GM12878 (cell line): ENCODE results near the gene LENEP. TPM values are rescaled to one million over a fixed set of nuclear protein-coding genes. Genes with fewer than 3 reads are reported as not detected.

Experiments used
- CHD1 ChIP-seq: IDR thresholded peaks from 2 replicates; pipeline ENCODE4 v1.6.1; 2012; ENCODE audit warnings: low read depth, low read length, improper control_type of control experiment
- DPF2 ChIP-seq: fragments of 450-650 bp; IDR thresholded peaks from 2 replicates; pipeline ENCODE4 v1.6.1; 2017; ENCODE audit warnings: mild to moderate bottlenecking
- FOXK2 ChIP-seq: fragments of 450-650 bp; IDR thresholded peaks from 2 replicates; pipeline ENCODE4 v1.6.1; 2017; ENCODE audit warnings: mild to moderate bottlenecking, moderate library complexity
- GATAD2B ChIP-seq: fragments of 450-650 bp; conservative IDR thresholded peaks from 2 replicates; pipeline ENCODE4 v1.6.1; 2017; ENCODE audit warnings: low read depth, mild to moderate bottlenecking, moderate library complexity
- KLF5 ChIP-seq: fragments of 450-650 bp; IDR thresholded peaks from 2 replicates; pipeline ENCODE4 v1.6.1; 2014; ENCODE audit warnings: mild to moderate bottlenecking; ENCODE audit not compliant: partially characterized antibody
- MTA2 ChIP-seq: fragments of 450-650 bp; IDR thresholded peaks from 2 replicates; pipeline ENCODE4 v1.6.1; 2016; ENCODE audit warnings: low read depth, mild to moderate bottlenecking, moderate library complexity
- MYB ChIP-seq: fragments of 150-350 bp; IDR thresholded peaks from 2 replicates; pipeline ENCODE4 v1.6.1; 2014; ENCODE audit warnings: mild to moderate bottlenecking, low read depth, low read length, borderline replicate concordance
- NFYA ChIP-seq: IDR thresholded peaks from 2 replicates; pipeline ENCODE4 v1.6.1; 2011; ENCODE audit warnings: low read depth, mild to moderate bottlenecking, low read length, improper control_type of control experiment, borderline replicate concordance
- POLR2A ChIP-seq: IDR thresholded peaks from 2 replicates; pipeline ENCODE4 v1.6.1; 2011; ENCODE audit warnings: low read depth, mild to moderate bottlenecking, low read length
- POLR2AphosphoS2 ChIP-seq: IDR thresholded peaks from 2 replicates; pipeline ENCODE4 v1.6.1; 2011; ENCODE audit warnings: low read depth, mild to moderate bottlenecking, low read length, improper control_type of control experiment, moderate library complexity
- RAD51 ChIP-seq: fragments of 450-650 bp; IDR thresholded peaks from 2 replicates; pipeline ENCODE4 v1.6.1; 2016; ENCODE audit warnings: moderate library complexity, mild to moderate bottlenecking, inconsistent platforms
- SP1 ChIP-seq: IDR thresholded peaks from one replicate; pipeline ENCODE4 v1.6.1; 2011; ENCODE audit warnings: low read depth, low read length
- polyA plus RNA-seq, 11 experiments: library from polyadenylated mRNA; depleted of rRNA in 4 of 11; unstranded in 6 of 11; stranded (reverse) in 5 of 11; fragments of >200 nt; fragmentation: Nextera tagmentation in 4 of 11; fragmentation: Illumina TruSeq in 1 of 11; extraction: Ambion mirVana in 4 of 11; extraction: Trizol in 1 of 11; gene quantifications; 1 replicate in 1 of 11; 2 replicates in 10 of 11; pipeline versions ENCODE4 v1.2.1 to v1.2.3, GENCODE V29; 2011 to 2016; ENCODE audit warnings: inconsistent platforms in 2 of 11, missing spikeins in 2 of 11, low read depth in 1 of 11
- total RNA-seq, 4 experiments: library from RNA; depleted of rRNA in 3 of 4; stranded (reverse); fragments of >200 nt in 3 of 4; fragmentation: Illumina TruSeq in 1 of 4; extraction: Trizol in 1 of 4; gene quantifications; 2 replicates each; pipeline versions ENCODE4 v1.2.1 to v1.2.3, GENCODE V29; 2013 to 2021
- TF ChIP-seq, protein P1 (sequence below): fragments of 450-650 bp; IDR thresholded peaks from 2 replicates; pipeline ENCODE4 v1.6.1; 2017; ENCODE audit warnings: mild to moderate bottlenecking, moderate library complexity
- TF ChIP-seq, protein P2 (sequence below): fragments of 450-650 bp; IDR thresholded peaks from 2 replicates; pipeline ENCODE4 v1.6.1; 2017; ENCODE audit warnings: low read depth, mild to moderate bottlenecking, moderate library complexity
- TF ChIP-seq, protein P3 (sequence below): IDR thresholded peaks from 2 replicates; pipeline ENCODE4 v1.6.1; 2011; ENCODE audit warnings: mild to moderate bottlenecking, low read depth, low read length, moderate library complexity; ENCODE audit not compliant: insufficient replicate concordance
- TF ChIP-seq, protein P4 (sequence below): fragments of 450-650 bp; IDR thresholded peaks from 2 replicates; pipeline ENCODE4 v1.6.1; 2016; ENCODE audit warnings: mild to moderate bottlenecking
- TF ChIP-seq, protein P5 (sequence below): IDR thresholded peaks from 2 replicates; pipeline ENCODE4 v1.6.1; 2012; ENCODE audit warnings: low read length, inconsistent platforms

Gene LENEP
- total and polyA plus RNA-seq, 10 of the 15 experiments (the other 5 are each of a cell fraction or from before 2014, with no cell fraction given) = 0.27 to 1.1 (median 0.64) TPM; not detected in 7

DNA sequence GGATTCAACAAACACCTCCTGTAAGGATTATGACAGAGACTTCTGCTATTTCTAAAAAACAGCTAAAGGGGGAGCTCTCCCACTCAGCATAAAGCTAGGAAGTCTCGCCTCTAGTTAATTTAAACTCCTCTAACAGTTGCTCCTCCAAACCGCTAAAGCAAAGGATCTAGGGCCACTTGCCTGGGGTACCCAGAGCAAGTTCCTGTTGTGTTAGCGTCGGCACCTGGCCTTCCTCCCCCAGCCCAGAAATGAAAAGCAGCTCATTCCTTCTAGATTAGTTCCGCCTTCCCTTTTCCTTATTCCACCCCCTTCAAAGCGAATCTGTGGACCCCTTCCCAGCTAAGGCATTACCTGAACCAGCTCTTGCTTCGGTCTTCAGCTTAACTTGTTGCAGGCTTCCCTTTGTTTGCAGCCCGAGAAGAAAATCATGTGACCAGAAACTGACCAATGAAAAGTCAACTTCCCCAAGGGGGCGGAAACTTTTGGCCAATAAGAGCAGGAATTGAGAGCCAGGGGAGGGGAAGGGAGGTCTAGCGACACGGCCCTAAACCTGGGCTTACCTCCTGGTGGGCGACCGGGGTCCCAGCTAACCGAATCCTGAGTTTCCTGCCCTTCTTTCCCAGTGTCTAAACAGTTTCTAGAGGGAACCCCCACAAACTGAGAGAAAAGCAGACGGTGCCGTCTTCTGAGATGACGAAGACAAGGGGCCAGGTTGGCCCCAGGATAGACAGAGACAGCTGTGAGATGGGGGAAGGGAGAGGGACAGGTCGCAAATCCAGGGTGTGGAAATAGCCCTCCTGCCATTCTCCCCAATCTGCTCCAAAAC is 37.5 kb upstream of the LENEP start, which contains the start of gene PBXIP1 (continued):
- peak; percentile 93 for TF ChIP-seq RAD51
- TF ChIP-seq POLR2A = peak; percentile 68
- no peak for TF ChIP-seq DPF2
- TF ChIP-seq SP1 = peak; percentile 70
- TF ChIP-seq, protein P1, sequence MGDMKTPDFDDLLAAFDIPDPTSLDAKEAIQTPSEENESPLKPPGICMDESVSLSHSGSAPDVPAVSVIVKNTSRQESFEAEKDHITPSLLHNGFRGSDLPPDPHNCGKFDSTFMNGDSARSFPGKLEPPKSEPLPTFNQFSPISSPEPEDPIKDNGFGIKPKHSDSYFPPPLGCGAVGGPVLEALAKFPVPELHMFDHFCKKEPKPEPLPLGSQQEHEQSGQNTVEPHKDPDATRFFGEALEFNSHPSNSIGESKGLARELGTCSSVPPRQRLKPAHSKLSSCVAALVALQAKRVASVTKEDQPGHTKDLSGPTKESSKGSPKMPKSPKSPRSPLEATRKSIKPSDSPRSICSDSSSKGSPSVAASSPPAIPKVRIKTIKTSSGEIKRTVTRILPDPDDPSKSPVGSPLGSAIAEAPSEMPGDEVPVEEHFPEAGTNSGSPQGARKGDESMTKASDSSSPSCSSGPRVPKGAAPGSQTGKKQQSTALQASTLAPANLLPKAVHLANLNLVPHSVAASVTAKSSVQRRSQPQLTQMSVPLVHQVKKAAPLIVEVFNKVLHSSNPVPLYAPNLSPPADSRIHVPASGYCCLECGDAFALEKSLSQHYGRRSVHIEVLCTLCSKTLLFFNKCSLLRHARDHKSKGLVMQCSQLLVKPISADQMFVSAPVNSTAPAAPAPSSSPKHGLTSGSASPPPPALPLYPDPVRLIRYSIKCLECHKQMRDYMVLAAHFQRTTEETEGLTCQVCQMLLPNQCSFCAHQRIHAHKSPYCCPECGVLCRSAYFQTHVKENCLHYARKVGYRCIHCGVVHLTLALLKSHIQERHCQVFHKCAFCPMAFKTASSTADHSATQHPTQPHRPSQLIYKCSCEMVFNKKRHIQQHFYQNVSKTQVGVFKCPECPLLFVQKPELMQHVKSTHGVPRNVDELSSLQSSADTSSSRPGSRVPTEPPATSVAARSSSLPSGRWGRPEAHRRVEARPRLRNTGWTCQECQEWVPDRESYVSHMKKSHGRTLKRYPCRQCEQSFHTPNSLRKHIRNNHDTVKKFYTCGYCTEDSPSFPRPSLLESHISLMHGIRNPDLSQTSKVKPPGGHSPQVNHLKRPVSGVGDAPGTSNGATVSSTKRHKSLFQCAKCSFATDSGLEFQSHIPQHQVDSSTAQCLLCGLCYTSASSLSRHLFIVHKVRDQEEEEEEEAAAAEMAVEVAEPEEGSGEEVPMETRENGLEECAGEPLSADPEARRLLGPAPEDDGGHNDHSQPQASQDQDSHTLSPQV = no peak
- TF ChIP-seq, protein P2, sequence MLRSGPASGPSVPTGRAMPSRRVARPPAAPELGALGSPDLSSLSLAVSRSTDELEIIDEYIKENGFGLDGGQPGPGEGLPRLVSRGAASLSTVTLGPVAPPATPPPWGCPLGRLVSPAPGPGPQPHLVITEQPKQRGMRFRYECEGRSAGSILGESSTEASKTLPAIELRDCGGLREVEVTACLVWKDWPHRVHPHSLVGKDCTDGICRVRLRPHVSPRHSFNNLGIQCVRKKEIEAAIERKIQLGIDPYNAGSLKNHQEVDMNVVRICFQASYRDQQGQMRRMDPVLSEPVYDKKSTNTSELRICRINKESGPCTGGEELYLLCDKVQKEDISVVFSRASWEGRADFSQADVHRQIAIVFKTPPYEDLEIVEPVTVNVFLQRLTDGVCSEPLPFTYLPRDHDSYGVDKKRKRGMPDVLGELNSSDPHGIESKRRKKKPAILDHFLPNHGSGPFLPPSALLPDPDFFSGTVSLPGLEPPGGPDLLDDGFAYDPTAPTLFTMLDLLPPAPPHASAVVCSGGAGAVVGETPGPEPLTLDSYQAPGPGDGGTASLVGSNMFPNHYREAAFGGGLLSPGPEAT = peak; percentile 55; the same call in 1 of the 2 replicates
- peak; percentile 56; the same call in 1 of the 2 replicates for TF ChIP-seq POLR2AphosphoS2
- TF ChIP-seq, protein P3, sequence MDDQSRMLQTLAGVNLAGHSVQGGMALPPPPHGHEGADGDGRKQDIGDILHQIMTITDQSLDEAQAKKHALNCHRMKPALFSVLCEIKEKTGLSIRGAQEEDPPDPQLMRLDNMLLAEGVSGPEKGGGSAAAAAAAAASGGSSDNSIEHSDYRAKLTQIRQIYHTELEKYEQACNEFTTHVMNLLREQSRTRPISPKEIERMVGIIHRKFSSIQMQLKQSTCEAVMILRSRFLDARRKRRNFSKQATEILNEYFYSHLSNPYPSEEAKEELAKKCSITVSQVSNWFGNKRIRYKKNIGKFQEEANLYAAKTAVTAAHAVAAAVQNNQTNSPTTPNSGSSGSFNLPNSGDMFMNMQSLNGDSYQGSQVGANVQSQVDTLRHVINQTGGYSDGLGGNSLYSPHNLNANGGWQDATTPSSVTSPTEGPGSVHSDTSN = no peak
- TF ChIP-seq, protein P4, sequence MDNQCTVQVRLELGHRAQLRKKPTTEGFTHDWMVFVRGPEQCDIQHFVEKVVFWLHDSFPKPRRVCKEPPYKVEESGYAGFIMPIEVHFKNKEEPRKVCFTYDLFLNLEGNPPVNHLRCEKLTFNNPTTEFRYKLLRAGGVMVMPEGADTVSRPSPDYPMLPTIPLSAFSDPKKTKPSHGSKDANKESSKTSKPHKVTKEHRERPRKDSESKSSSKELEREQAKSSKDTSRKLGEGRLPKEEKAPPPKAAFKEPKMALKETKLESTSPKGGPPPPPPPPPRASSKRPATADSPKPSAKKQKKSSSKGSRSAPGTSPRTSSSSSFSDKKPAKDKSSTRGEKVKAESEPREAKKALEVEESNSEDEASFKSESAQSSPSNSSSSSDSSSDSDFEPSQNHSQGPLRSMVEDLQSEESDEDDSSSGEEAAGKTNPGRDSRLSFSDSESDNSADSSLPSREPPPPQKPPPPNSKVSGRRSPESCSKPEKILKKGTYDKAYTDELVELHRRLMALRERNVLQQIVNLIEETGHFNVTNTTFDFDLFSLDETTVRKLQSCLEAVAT = 0 out of 2 replicates have a peak, but pooled peaks have one; percentile 32
- TF ChIP-seq MYB = no peak
- no peak for TF ChIP-seq FOXK2
- TF ChIP-seq CHD1 = 0 out of 2 replicates have a peak, but pooled peaks have one; percentile 59
- TF ChIP-seq GATAD2B = no peak
- TF ChIP-seq MTA2 = no peak
- no peak for TF ChIP-seq KLF5
- TF ChIP-seq NFYA = peak; percentile 8; the same call in 1 of the 2 replicates
- TF ChIP-seq, protein P5, sequence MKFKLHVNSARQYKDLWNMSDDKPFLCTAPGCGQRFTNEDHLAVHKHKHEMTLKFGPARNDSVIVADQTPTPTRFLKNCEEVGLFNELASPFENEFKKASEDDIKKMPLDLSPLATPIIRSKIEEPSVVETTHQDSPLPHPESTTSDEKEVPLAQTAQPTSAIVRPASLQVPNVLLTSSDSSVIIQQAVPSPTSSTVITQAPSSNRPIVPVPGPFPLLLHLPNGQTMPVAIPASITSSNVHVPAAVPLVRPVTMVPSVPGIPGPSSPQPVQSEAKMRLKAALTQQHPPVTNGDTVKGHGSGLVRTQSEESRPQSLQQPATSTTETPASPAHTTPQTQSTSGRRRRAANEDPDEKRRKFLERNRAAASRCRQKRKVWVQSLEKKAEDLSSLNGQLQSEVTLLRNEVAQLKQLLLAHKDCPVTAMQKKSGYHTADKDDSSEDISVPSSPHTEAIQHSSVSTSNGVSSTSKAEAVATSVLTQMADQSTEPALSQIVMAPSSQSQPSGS = no peak
